CD4-positive, alpha-beta T cell treated with Interleukin-12 subunit alpha and Interleukin-12 subunit beta, for 1 hour (primary cell): ENCODE measurements around the gene SAMD4B.
"Not testable (repeated sequence)": the region's sequence is repeated elsewhere in the genome, so short reads cannot be mapped to it uniquely, and the experiment has no call there.

ENCODE experiments used
- DNase-seq: peaks from one replicate; pipeline ENCODE4 v3.0.0-alpha.2; 2020

SAMD4B gene

GRCh38 chr19:39372047-39372802 is 30.0 kb downstream of the SAMD4B start:
- no peak for DNase-seq

GRCh38 chr19:39372941-39373340 is 30.7 kb downstream of the SAMD4B start:
- DNase-seq, result no peak

GRCh38 chr19:39375929-39376328 is 33.7 kb downstream of the SAMD4B start:
- DNase-seq, result no peak

GRCh38 chr19:39377373-39378362 is 35.4 kb downstream of the SAMD4B start:
- DNase-seq, result no peak

GRCh38 chr19:39379366-39379765 is 37.1 kb downstream of the SAMD4B start:
- DNase-seq, result not testable (repeated sequence)

- no peak for DNase-seq
Measured at GRCh38 chr19:39379865-39380396, 37.7 kb downstream of the SAMD4B start.

GRCh38 chr19:39380521-39381502 is 38.6 kb downstream of the SAMD4B start:
- DNase-seq, result no peak

GRCh38 chr19:39381910-39382611 is 39.8 kb downstream of the SAMD4B start:
- no peak for DNase-seq

- DNase-seq, result no peak
Measured at GRCh38 chr19:39382991-39383828, 41.0 kb downstream of the SAMD4B start.

GRCh38 chr19:39384839-39385568 is 42.8 kb downstream of the SAMD4B start:
- DNase-seq, result no peak

- no peak for DNase-seq
Measured at GRCh38 chr19:39385629-39386411, 43.6 kb downstream of the SAMD4B start.

GRCh38 chr19:39386557-39386956 is 44.3 kb downstream of the SAMD4B start:
- DNase-seq, result no peak

- DNase-seq, result no peak
Measured at GRCh38 chr19:39388657-39389056, 46.4 kb downstream of the SAMD4B start.

- DNase-seq, result no peak
Measured at GRCh38 chr19:39389631-39390414, 47.6 kb downstream of the SAMD4B start.

- peak; percentile 87 for DNase-seq
Measured at GRCh38 chr19:39390451-39390750, 48.2 kb downstream of the SAMD4B start.

- DNase-seq, result peak; percentile 99
Measured at GRCh38 chr19:39390751-39391437, 48.7 kb downstream of the SAMD4B start, which contains the start of the genes MED29 and PAF1. MED29 (plus strand) TSS chr19:39391378; CDS start chr19:39391423, 45 bp downstream. PAF1 (minus strand) TSS chr19:39391106; CDS start chr19:39390864, 242 bp downstream.
